A549 (cell line): ENCODE data around the gene NTSR1.

Experiments
- CTCF ChIP-seq: fragments of >200 bp; sonication (Bioruptor Twin); formaldehyde crosslinking; IDR thresholded peaks from 3 replicates; pipeline ENCODE4 v1.5.1; 2016
- MYC ChIP-seq: IDR thresholded peaks from 2 replicates; pipeline ENCODE4 v1.6.1; 2012; ENCODE audit warnings: mild to moderate bottlenecking, inconsistent platforms, low read length, improper control_type of control experiment, borderline replicate concordance

GRCh38 chr20:62692801-62693523, 15.7 kb upstream of the NTSR1 start:
- no peak for TF ChIP-seq CTCF
- TF ChIP-seq MYC, result no peak
